DOHH2 (cell line): ENCODE measurements around the gene PVALEF.

Experiments used
- H3F3A ChIP-seq: fragments of 200-600 bp; sonication (generic), shearing (Covaris generic); 2 replicates; pipeline ENCODE4 v1.6.0; 2016; ENCODE audit warnings: antibody characterized with exemption, mild to moderate bottlenecking; ENCODE audit not compliant: control insufficient read depth, insufficient read depth
- H3K27ac ChIP-seq: fragments of 200-600 bp; sonication (generic); 2 replicates; pipeline ENCODE4 v1.5.1; 2014; ENCODE audit warnings: low read depth, mild to moderate bottlenecking, low read length, moderate library complexity
- H3K27me3 ChIP-seq: fragments of 200-600 bp; sonication (generic); 2 replicates; pipeline ENCODE4 v1.6.1; 2014; ENCODE audit warnings: mild to moderate bottlenecking, low read length, mixed read lengths; ENCODE audit not compliant: control insufficient read depth
- H3K36me3 ChIP-seq: fragments of 200-600 bp; sonication (generic); 2 replicates; pipeline ENCODE4 v1.6.1; 2014; ENCODE audit warnings: mild to moderate bottlenecking, low read length, moderate library complexity, mixed read lengths; ENCODE audit not compliant: control insufficient read depth
- H3K4me1 ChIP-seq: fragments of 200-600 bp; sonication (generic); 2 replicates; pipeline ENCODE4 v1.6.1; 2014; ENCODE audit warnings: mild to moderate bottlenecking, low read length, mixed read lengths; ENCODE audit not compliant: control insufficient read depth
- H3K4me2 ChIP-seq: fragments of 200-600 bp; sonication (generic); 2 replicates; pipeline ENCODE4 v1.6.0; 2014; ENCODE audit warnings: mild to moderate bottlenecking, low read length, moderate library complexity
- H3K4me3 ChIP-seq: fragments of 200-600 bp; sonication (generic); 2 replicates; pipeline ENCODE4 v1.5.1; 2014; ENCODE audit warnings: mild to moderate bottlenecking, low read length, mixed read lengths
- H3K79me2 ChIP-seq: fragments of 200-600 bp; sonication (generic); 2 replicates; pipeline ENCODE4 v1.6.1; 2014; ENCODE audit warnings: mild to moderate bottlenecking, low read length, mixed read lengths; ENCODE audit not compliant: control insufficient read depth
- H3K9me2 ChIP-seq: fragments of 200-600 bp; sonication (generic); replicated peaks from 2 replicates; pipeline ENCODE4 v1.6.1; 2014; ENCODE audit warnings: mild to moderate bottlenecking, low read length, mixed read lengths; ENCODE audit not compliant: control insufficient read depth
- H3K9me3 ChIP-seq: fragments of 200-600 bp; sonication (generic); 2 replicates; pipeline ENCODE4 v1.6.1; 2014; ENCODE audit warnings: antibody characterized with exemption, low read length, mixed read lengths; ENCODE audit not compliant: control insufficient read depth, insufficient read depth
- H4K20me1 ChIP-seq: fragments of 200-600 bp; sonication (generic); 2 replicates; pipeline ENCODE4 v1.6.0; 2014; ENCODE audit warnings: low read depth, mild to moderate bottlenecking, antibody characterized with exemption, low read length, moderate library complexity; ENCODE audit not compliant: control insufficient read depth, insufficient read depth
- EZH2phosphoT487 ChIP-seq: fragments of 200-600 bp; sonication (generic); IDR thresholded peaks from 2 replicates; pipeline ENCODE4 v1.6.1; 2017; ENCODE audit warnings: borderline replicate concordance, mild to moderate bottlenecking, antibody characterized with exemption, low read length, moderate library complexity, mixed read lengths
- TF ChIP-seq, protein P1 (sequence below): fragments of 200-600 bp; sonication (generic); IDR thresholded peaks from one replicate; pipeline ENCODE4 v1.5.1; 2014; ENCODE audit warnings: antibody characterized with exemption, mild to moderate bottlenecking, low read depth, low read length; ENCODE audit not compliant: poor library complexity, severe bottlenecking

Gene PVALEF

DNA sequence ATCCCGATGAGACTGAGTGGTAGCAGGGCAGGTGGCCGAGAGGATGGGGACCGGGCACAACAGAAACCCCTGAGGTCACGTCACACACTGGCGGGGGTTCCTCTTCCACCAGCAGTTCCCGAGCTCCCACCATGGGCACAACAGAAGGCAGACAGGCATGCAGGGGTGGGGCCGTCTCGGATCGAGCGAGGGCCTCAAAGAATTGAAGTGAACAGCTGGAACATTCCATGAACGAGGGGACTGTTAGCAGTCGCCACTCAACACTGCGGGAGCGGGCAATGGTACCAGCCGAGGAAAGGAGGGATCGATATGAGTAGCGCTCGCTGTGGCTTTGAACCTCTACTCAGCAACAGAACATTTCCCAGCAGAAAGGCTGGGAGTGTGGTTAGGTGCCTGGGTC lies 52.2 kb downstream of the PVALEF start:
- peaks cover 12% of the 10 kb centered on the region for H3K4me1 ChIP-seq
- H3K79me2 ChIP-seq: peaks cover 12% of the 10 kb centered on the region
- no peaks in the 10 kb centered on the region for H3K36me3 ChIP-seq
- H3K4me2 ChIP-seq: no peak overlapping the region
- no peaks in the 10 kb centered on the region for H3K27me3 ChIP-seq
- no peaks in the 10 kb centered on the region for H3K9me2 ChIP-seq
- no peaks in the 10 kb centered on the region for H3F3A ChIP-seq
- no peak overlapping the region for H3K4me3 ChIP-seq
- no peak overlapping the region for H3K27ac ChIP-seq
- no peaks in the 10 kb centered on the region for H3K9me3 ChIP-seq
- no peaks in the 10 kb centered on the region for H4K20me1 ChIP-seq
- TF ChIP-seq, protein P1, sequence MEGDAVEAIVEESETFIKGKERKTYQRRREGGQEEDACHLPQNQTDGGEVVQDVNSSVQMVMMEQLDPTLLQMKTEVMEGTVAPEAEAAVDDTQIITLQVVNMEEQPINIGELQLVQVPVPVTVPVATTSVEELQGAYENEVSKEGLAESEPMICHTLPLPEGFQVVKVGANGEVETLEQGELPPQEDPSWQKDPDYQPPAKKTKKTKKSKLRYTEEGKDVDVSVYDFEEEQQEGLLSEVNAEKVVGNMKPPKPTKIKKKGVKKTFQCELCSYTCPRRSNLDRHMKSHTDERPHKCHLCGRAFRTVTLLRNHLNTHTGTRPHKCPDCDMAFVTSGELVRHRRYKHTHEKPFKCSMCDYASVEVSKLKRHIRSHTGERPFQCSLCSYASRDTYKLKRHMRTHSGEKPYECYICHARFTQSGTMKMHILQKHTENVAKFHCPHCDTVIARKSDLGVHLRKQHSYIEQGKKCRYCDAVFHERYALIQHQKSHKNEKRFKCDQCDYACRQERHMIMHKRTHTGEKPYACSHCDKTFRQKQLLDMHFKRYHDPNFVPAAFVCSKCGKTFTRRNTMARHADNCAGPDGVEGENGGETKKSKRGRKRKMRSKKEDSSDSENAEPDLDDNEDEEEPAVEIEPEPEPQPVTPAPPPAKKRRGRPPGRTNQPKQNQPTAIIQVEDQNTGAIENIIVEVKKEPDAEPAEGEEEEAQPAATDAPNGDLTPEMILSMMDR: no peak
- no peak for TF ChIP-seq EZH2phosphoT487

DNA sequence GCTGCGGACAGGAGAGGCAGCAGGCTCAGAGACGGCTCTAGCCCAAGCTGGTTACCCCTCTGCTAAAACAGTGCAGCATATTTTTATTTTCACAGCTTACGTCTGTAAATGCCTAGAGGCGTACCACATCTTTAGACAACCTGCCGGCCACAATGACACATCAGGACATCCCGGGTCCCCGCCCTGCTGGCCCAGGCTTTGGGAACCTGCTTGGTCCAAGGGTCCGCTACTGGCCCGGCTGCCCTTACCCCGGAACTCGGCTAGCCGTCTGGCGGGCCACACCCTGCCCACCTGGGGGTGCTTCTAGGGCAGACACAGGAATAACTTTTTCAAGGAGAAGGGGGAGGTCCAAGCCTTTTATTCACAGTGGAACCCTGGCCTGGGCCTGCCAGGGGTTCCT lies 53.2 kb downstream of the PVALEF start:
- H3K4me1 ChIP-seq: peaks cover 16% of the 10 kb centered on the region
- H3K9me3 ChIP-seq: no peaks in the 10 kb centered on the region
- H4K20me1 ChIP-seq: no peaks in the 10 kb centered on the region
- H3K9me2 ChIP-seq: no peaks in the 10 kb centered on the region
- TF ChIP-seq, protein P1: no peak
- no peak for TF ChIP-seq EZH2phosphoT487
- H3F3A ChIP-seq: no peaks in the 10 kb centered on the region
- H3K27ac ChIP-seq: no peak overlapping the region
- no peak overlapping the region for H3K4me3 ChIP-seq
- H3K4me2 ChIP-seq: no peak overlapping the region
- peaks cover 12% of the 10 kb centered on the region for H3K79me2 ChIP-seq
- no peaks in the 10 kb centered on the region for H3K27me3 ChIP-seq
- no peaks in the 10 kb centered on the region for H3K36me3 ChIP-seq

DNA sequence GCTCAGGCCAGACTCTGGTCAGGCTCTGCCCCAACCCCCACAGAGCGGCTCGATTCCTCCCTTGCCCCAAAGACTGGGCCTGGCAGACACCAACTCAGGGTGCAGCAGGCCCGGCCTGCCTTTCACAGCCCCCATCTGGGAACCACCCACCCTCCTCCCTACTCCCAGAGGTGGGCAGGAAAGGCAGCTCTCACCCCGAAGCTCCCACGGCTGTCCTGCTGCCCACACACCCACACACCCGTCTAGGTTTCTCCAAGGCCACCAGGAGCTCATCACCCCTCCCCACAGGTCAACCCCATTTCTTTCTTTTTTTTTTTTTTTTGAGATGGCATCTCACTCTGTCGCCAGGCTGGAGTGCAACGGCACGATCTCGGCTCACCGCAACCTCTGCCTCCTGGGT lies 53.7 kb downstream of the PVALEF start:
- H3K27me3 ChIP-seq: no peaks in the 10 kb centered on the region

More for the DNA sequence above, 53.7 kb downstream of the PVALEF start:
- no peaks in the 10 kb centered on the region for H3K9me3 ChIP-seq
- TF ChIP-seq, protein P1: no peak
- TF ChIP-seq EZH2phosphoT487: no peak
- no peaks in the 10 kb centered on the region for H3K36me3 ChIP-seq
- H3K4me2 ChIP-seq: no peak overlapping the region
- H4K20me1 ChIP-seq: no peaks in the 10 kb centered on the region
- no peaks in the 10 kb centered on the region for H3F3A ChIP-seq
- no peaks in the 10 kb centered on the region for H3K9me2 ChIP-seq
- H3K27ac ChIP-seq: no peak overlapping the region
- peaks cover 18% of the 10 kb centered on the region for H3K4me1 ChIP-seq
- no peak overlapping the region for H3K4me3 ChIP-seq
- H3K79me2 ChIP-seq: peaks cover 12% of the 10 kb centered on the region
